Fibroblast of lung (primary cell): Measurements from ENCODE around the gene CABP4. TPM values are rescaled to one million over a fixed set of nuclear protein-coding genes. Genes with fewer than 3 reads are reported as not detected.

Experiments
- DNase-seq, 2 donors: peaks; one replicate each; pipeline versions ENCODE4 v3.0.0 to v3.0.0-alpha.2; 2010; ENCODE audit warnings: low read depth in 2 of 2
- H2AFZ ChIP-seq: 2 replicates; pipeline ENCODE4 v1.5.1; 2012; ENCODE audit warnings: low read length, control low read depth, inconsistent platforms
- H3K27ac ChIP-seq: 2 replicates; pipeline ENCODE4 v1.5.1; 2011; ENCODE audit warnings: low read length, control low read depth; ENCODE audit not compliant: insufficient read depth
- H3K27me3 ChIP-seq: 2 replicates; pipeline ENCODE4 v1.5.1; 2011; ENCODE audit warnings: mild to moderate bottlenecking, low read length; ENCODE audit not compliant: control insufficient read depth, insufficient read depth
- H3K36me3 ChIP-seq: 2 replicates; pipeline ENCODE4 v1.5.1; 2011; ENCODE audit warnings: low read length; ENCODE audit not compliant: control insufficient read depth, insufficient read depth
- H3K4me1 ChIP-seq: 2 replicates; pipeline ENCODE4 v1.5.1; 2011; ENCODE audit warnings: low read length; ENCODE audit not compliant: control insufficient read depth, insufficient read depth; ENCODE audit errors: extremely low read depth
- H3K4me2 ChIP-seq: 2 replicates; pipeline ENCODE4 v1.5.1; 2011; ENCODE audit warnings: low read length, control low read depth; ENCODE audit not compliant: insufficient read depth; ENCODE audit errors: extremely low read depth
- H3K4me3 ChIP-seq, 4 experiments: fragments of 200-600 bp in 1 of 4; sonication (generic) in 1 of 4; replicated peaks in 1 of 4; 2 replicates each; pipeline ENCODE4 v1.5.1; 2011 to 2016; ENCODE audit warnings: low read length in 4 of 4, low read depth in 3 of 4, mild to moderate bottlenecking in 3 of 4, control low read depth in 2 of 4, inconsistent platforms in 1 of 4, mixed read lengths in 1 of 4; ENCODE audit not compliant: insufficient read depth in 1 of 4; ENCODE audit errors: control extremely low read depth in 1 of 4
- H3K79me2 ChIP-seq: 2 replicates; pipeline ENCODE4 v1.5.1; 2012; ENCODE audit warnings: mild to moderate bottlenecking, low read length, inconsistent platforms; ENCODE audit not compliant: control insufficient read depth, insufficient read depth
- H3K9ac ChIP-seq: 2 replicates; pipeline ENCODE4 v1.5.1; 2011; ENCODE audit warnings: mild to moderate bottlenecking, low read length, control low read depth; ENCODE audit not compliant: insufficient read depth
- H3K9me3 ChIP-seq: 2 replicates; pipeline ENCODE4 v1.5.1; 2012; ENCODE audit warnings: low read depth, low read length; ENCODE audit not compliant: control insufficient read depth, insufficient read depth
- H4K20me1 ChIP-seq: 2 replicates; pipeline ENCODE4 v1.5.1; 2011; ENCODE audit warnings: low read length; ENCODE audit not compliant: control insufficient read depth, insufficient read depth; ENCODE audit errors: extremely low read depth
- EZH2 ChIP-seq: IDR thresholded peaks from 2 replicates; pipeline ENCODE4 v1.5.1; 2012; ENCODE audit warnings: low read length, control low read depth, mild to moderate bottlenecking; ENCODE audit errors: missing control alignments
- polyA plus RNA-seq, 2 donors: library from polyadenylated mRNA; depleted of rRNA in 1 of 2; stranded (reverse) in 1 of 2; unstranded in 1 of 2; fragments of >200 nt; gene quantifications; 2 replicates each; pipeline ENCODE4 v1.2.1, GENCODE V29; 2011 to 2012; ENCODE audit warnings: missing spikeins in 1 of 2
- total RNA-seq: library from RNA; depleted of rRNA; stranded (reverse); fragments of >200 nt; gene quantifications from 2 replicates; pipeline ENCODE4 v1.2.1, GENCODE V29; 2014
- TF ChIP-seq, protein P1 (sequence below), 2 donors: IDR thresholded peaks in 1 of 2; conservative IDR thresholded peaks in 1 of 2; 1 replicate in 1 of 2; 2 replicates in 1 of 2; pipeline ENCODE4 v1.5.1; 2011 to 2012; ENCODE audit warnings: low read length in 2 of 2, control low read depth in 1 of 2, inconsistent platforms in 1 of 2, low read depth in 1 of 2, mild to moderate bottlenecking in 1 of 2

The CABP4 gene
- total and polyA plus RNA-seq, 2 donors (not counting 1 experiment from before 2014, with no cell fraction given) = not detected

DNA sequence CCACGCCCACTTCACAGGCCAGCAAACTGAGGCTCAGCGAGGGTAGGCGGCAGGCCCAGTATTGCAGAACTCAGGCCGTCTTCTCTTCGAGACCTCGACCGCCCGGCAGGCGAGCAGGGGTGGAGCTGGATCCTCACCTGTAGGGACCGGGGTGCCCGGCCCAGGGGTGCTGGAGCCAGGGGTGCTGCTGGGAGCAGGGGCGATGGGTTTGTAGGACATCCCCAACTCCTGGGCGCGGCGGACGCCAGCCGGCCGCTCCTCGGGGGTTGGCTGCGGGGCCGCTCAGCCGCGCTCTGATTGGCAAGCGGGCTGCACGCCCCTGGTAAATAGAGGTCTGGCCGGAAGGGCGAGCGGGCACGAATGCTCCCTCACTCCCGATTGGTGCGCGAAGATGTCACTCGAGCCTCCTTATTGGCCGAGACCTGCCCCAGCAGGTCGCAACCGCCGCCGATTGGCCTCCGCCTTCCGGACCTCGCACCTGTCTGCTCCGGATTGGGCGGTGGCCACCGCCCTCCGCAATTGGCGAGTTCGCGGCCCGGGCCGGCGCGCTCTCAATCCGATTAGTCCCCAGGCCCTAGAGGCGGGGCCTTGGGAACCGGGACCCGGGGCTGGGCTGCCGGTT, 52.8 kb downstream of the CABP4 start, which contains the start of gene CDK2AP2:
Gene CDK2AP2 (minus strand): TSS at position 299 of the 622 bp plus-strand sequence. CDS start 80 bp downstream, at position 219.
- TF ChIP-seq EZH2 = no peak
- TF ChIP-seq, protein P1, sequence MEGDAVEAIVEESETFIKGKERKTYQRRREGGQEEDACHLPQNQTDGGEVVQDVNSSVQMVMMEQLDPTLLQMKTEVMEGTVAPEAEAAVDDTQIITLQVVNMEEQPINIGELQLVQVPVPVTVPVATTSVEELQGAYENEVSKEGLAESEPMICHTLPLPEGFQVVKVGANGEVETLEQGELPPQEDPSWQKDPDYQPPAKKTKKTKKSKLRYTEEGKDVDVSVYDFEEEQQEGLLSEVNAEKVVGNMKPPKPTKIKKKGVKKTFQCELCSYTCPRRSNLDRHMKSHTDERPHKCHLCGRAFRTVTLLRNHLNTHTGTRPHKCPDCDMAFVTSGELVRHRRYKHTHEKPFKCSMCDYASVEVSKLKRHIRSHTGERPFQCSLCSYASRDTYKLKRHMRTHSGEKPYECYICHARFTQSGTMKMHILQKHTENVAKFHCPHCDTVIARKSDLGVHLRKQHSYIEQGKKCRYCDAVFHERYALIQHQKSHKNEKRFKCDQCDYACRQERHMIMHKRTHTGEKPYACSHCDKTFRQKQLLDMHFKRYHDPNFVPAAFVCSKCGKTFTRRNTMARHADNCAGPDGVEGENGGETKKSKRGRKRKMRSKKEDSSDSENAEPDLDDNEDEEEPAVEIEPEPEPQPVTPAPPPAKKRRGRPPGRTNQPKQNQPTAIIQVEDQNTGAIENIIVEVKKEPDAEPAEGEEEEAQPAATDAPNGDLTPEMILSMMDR (conservative IDR thresholded peaks at IDR 0.05 in 1 of 2, IDR thresholded peaks at IDR 0.05 in 1 of 2; ENCODE audit: low read depth in 1 of 2, low read length in 2 of 2) = no peak
- H3K27me3 ChIP-seq = peaks cover 2% of the 10 kb centered on the region
- H3K4me2 ChIP-seq = peak within 1 kb of the TSS; percentile 99

DNA sequence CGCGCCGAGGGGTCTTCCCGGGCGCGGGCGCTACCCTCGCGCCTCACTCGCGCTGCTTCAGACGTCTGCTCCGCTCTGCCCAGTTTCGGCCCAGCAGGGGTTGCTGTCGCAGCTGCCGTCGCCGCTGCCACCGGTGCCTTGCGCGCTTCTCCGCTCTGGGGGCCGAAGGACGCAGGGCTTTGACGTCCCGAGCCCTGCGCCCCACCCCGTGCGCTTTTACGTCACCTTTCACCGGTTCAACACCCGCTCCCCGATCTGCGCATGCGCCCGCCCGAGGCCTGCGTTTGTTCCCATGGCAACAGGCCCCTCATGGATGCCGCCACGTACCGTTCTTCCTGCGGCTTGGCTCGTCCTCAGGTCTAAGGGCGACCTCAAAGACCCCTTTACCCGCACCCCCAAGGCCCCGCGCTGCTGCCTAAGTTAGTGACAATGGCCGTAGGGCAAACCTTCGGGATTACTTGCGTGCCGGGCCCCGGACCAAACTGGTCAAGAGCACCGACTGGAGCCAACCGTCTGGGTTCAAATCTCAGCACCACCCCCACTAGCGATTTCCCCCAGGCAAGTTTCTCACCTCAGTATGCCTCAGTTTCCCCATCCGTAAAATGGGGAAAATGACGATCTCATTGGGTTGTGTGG, 53.5 kb downstream of the CABP4 start:
- Histone ChIP-seq H3K27me3 (peaks cover 3% of the 10 kb centered on the region), H3K4me3 (peak overlapping the region; percentile 72 to 97 (median 88)), H3K27ac (peak overlapping the region; percentile 99), H3K9me3 (no peaks in the 10 kb centered on the region), H4K20me1 (no peaks in the 10 kb centered on the region), H3K4me2 (peak overlapping the region; percentile 99), H3K36me3 (peaks cover 3% of the 10 kb centered on the region), H3K79me2 (no peaks in the 10 kb centered on the region), H3K4me1 (peaks cover 11% of the 10 kb centered on the region), H2AFZ (peak overlapping the region; percentile 94), H3K9ac (peak overlapping the region; percentile 99)
- DNase-seq = peak; percentile 91 to 96
- TF ChIP-seq EZH2 = no peak
- TF ChIP-seq, protein P1 (conservative IDR thresholded peaks at IDR 0.05 in 1 of 2, IDR thresholded peaks at IDR 0.05 in 1 of 2; ENCODE audit: low read depth in 1 of 2, low read length in 2 of 2) = no peak

More for the DNA sequence above, 52.8 kb downstream of the CABP4 start, which contains the start of gene CDK2AP2:
- H2AFZ ChIP-seq = peak within 1 kb of the TSS; percentile 94
- peaks cover 11% of the 10 kb centered on the region for H3K4me1 ChIP-seq
- no peaks in the 10 kb centered on the region for H3K9me3 ChIP-seq
- H4K20me1 ChIP-seq = no peaks in the 10 kb centered on the region
- peak within 1 kb of the TSS; percentile 99 for H3K27ac ChIP-seq
- peak; percentile 99 to 100 for DNase-seq
- peaks cover 3% of the 10 kb centered on the region for H3K36me3 ChIP-seq
- H3K79me2 ChIP-seq = no peaks in the 10 kb centered on the region
- peak within 1 kb of the TSS; percentile 99 for H3K9ac ChIP-seq
- H3K4me3 ChIP-seq = peak within 1 kb of the TSS; percentile 72 to 97 (median 88)

DNA sequence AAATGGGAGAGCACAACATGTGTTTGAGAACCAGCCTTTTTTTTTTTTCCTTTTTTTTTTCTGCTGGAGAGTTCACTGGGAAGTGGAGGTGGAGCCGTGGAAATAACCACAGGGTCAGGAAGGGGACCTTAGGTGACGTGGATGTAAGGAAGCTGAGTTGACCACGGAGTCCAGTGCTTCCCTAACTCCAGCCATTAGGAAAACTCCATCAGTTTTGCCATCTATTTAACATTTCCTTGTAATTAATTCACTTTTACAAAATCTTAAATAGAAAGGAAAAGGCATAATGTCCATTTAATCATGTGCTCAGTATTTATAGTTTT, 54.8 kb downstream of the CABP4 start:
- no peak overlapping the region for H3K27ac ChIP-seq
- no peak overlapping the region for H3K9ac ChIP-seq
- peaks cover 11% of the 10 kb centered on the region for H3K4me1 ChIP-seq
- TF ChIP-seq, protein P1 (conservative IDR thresholded peaks at IDR 0.05 in 1 of 2, IDR thresholded peaks at IDR 0.05 in 1 of 2; ENCODE audit: low read depth in 1 of 2, low read length in 2 of 2) = no peak
- no peak for TF ChIP-seq EZH2
- no peak overlapping the region for H3K4me2 ChIP-seq
- H3K9me3 ChIP-seq = no peaks in the 10 kb centered on the region
- H2AFZ ChIP-seq = no peak overlapping the region
- H3K4me3 ChIP-seq = no peak overlapping the region
- no peaks in the 10 kb centered on the region for H3K79me2 ChIP-seq
- DNase-seq = peak in 1 of 2 donors; percentile 21
- H3K36me3 ChIP-seq = peaks cover 3% of the 10 kb centered on the region
- peaks cover 5% of the 10 kb centered on the region for H3K27me3 ChIP-seq
- H4K20me1 ChIP-seq = no peaks in the 10 kb centered on the region
